Spinal cord (tissue), 10 donors: ENCODE results near the gene OGFOD2. TPM values are rescaled to one million over a fixed set of nuclear protein-coding genes. Genes with fewer than 3 reads are reported as not detected.

ENCODE experiments used
- DNase-seq, 6 donors: peaks; one replicate each; pipeline versions ENCODE4 v3.0.0 to v3.0.0-alpha.2; 2013 to 2015; ENCODE audit warnings: low spot score in 6 of 6, low read depth in 4 of 6
- H3K27ac ChIP-seq: one replicate; pipeline ENCODE4 v1.5.1; 2013; ENCODE audit warnings: low read depth, low read length, control low read depth
- H3K27me3 ChIP-seq: one replicate; pipeline ENCODE4 v1.6.1; 2013; ENCODE audit warnings: low read length; ENCODE audit not compliant: control insufficient read depth, insufficient read depth
- H3K36me3 ChIP-seq: one replicate; pipeline ENCODE4 v1.6.1; 2013; ENCODE audit warnings: low read length; ENCODE audit not compliant: control insufficient read depth, insufficient read depth
- H3K4me1 ChIP-seq: one replicate; pipeline ENCODE4 v1.6.1; 2013; ENCODE audit warnings: low read length; ENCODE audit not compliant: control insufficient read depth, insufficient read depth
- H3K4me3 ChIP-seq: one replicate; pipeline ENCODE4 v1.5.1; 2013; ENCODE audit warnings: low read depth, low read length, control low read depth
- H3K9me3 ChIP-seq: one replicate; pipeline ENCODE4 v1.6.1; 2013; ENCODE audit warnings: low read length; ENCODE audit not compliant: control insufficient read depth, insufficient read depth
- WGBS: methylation state at CpG from one replicate; pipeline ENCODE4 v1.1.5; 2013; ENCODE audit warnings: missing lambda C conversion rate; ENCODE audit not compliant: insufficient coverage; 5-methylcytosine and 5-hydroxymethylcytosine counted together
- polyA plus RNA-seq, 2 donors: library from polyadenylated mRNA; unstranded; fragments of 120-200 nt; gene quantifications; one replicate each; pipeline ENCODE4 v1.2.1, GENCODE V29; 2013; ENCODE audit not compliant: insufficient read length in 2 of 2
- total RNA-seq, 2 donors: library from RNA; depleted of rRNA in 1 of 2; stranded (reverse); fragments of 120-200 nt in 1 of 2; fragments of >200 nt in 1 of 2; gene quantifications; one replicate each; pipeline versions ENCODE4 v1.2.3 to v1.2.4, GENCODE V29; 2013 to 2014
- donor health status: healthy.

The OGFOD2 gene
- total and polyA plus RNA-seq, 4 donors: 6.5 to 19.1 (median 10.5) TPM

DNA sequence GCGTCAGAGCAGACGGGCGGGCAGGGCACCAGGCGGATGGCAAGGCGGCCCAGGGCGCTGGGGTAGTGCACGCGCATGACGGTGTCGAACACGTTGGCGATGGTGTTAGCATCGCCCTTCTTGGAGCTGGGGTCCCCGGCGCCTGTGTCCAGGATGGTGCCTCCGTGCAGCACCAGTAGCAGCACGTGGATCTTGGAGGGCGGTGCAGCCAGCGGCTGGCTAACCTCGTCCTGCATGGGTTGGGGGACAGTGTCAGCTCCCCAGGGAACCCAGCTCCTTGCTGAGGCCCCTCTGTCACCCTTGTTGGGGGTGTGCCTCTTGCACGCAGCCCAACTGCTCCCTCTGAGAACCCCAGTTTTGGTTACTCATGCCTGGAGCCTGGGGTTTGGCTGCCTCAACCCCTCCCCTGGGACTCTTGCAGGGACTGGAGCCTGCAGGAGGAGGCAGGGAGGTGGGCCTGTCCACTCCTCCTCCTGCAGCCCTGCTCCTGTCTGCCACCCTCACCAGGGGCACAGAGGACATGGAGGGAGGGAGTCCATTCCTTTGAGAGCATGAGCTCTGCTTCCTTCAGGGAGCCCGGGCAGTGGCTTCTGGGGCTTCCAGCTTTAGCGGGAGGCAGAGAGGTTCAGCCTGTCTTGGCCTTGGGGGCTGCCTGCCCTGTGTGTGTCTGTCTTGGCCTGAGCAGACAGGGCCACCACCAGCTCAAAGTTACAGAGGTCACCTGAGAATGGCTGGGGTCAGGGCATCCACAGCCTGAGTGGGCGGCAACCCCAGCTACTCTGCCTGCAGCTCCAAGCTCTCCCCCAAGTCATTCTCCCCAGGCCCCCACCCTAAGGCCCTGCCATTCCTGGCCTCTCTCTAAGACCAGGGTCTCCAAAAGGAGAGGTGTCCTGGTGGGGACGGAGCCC lies 22.6 kb downstream of the OGFOD2 start:
- DNase-seq: no peak
- no peak overlapping the region for H3K27ac ChIP-seq
- no peaks in the 10 kb centered on the region for H3K27me3 ChIP-seq
- 93% methylated on average over 25 of the region's 25 CpGs for WGBS
- no peaks in the 10 kb centered on the region for H3K9me3 ChIP-seq
- H3K36me3 ChIP-seq: peaks cover 74% of the 10 kb centered on the region
- no peak overlapping the region for H3K4me3 ChIP-seq
- peaks cover 5% of the 10 kb centered on the region for H3K4me1 ChIP-seq

DNA sequence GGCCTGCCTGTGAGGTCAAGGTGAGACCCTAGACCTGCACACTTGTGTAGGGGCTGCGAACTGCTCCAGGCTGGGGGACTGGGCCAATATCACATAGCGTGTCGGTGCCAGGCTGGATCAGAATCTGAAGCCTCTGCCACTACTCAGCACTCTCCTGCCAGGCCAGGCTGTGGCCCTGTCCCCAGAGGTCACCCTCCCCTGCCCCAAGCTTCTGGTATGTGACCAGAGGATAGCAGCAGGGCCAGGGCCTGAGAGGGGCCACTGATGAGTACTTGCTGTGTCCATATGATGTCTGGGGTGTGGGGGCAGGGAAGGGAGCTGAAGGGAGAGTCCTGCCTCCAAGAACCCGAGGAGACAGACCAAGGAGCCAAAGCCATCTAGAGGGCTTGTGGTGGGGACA lies 23.3 kb downstream of the OGFOD2 start:
- Histone ChIP-seq H3K27ac (no peak overlapping the region), H3K4me1 (peaks cover 5% of the 10 kb centered on the region), H3K9me3 (no peaks in the 10 kb centered on the region), H3K4me3 (no peak overlapping the region), H3K27me3 (no peaks in the 10 kb centered on the region), H3K36me3 (peaks cover 77% of the 10 kb centered on the region)
- DNase-seq: no peak
- 86% methylated on average over 4 of the region's 4 CpGs for WGBS

DNA sequence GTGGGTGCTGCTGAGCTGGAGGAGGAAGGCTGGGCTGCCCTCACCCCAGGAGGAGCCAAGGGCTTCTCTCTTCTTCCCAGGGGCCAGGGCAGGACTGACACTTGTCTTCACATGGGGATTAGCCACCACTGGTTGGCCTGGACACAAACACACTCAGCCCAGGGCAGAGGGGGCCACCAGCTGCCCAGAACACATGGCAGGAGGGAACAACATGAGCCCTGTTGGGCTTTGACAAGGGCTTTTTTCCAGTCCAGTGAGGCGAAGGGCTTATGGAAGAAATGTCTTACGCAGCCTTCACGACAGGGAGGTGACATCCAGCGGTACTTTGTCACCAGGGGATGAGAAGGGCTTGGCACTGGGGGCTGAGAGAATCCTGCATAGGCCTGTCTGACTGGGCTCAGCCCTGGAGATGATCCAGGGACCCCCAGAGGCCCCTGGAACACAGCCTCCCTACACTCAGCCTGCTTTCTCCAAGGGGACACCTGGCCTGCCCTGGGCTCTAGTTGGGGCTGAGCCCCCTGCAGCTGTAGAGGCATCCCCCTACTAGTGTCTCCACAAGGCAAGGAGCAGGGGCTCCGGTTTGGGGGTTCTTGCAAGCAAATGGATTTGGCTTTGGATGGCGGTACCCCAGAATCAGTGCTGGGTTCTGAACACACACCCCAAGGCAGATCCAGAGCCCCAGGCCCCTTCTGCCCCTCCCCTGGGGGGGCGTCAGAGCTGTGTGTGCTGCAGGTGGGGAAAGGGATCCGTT lies 24.3 kb downstream of the OGFOD2 start:
- Histone ChIP-seq H3K27me3 (no peaks in the 10 kb centered on the region), H3K27ac (no peak overlapping the region), H3K36me3 (peaks cover 81% of the 10 kb centered on the region), H3K4me3 (no peak overlapping the region), H3K9me3 (no peaks in the 10 kb centered on the region), H3K4me1 (peaks cover 5% of the 10 kb centered on the region)
- 82% methylated on average over 6 of the region's 8 CpGs for WGBS
- DNase-seq: no peak

DNA sequence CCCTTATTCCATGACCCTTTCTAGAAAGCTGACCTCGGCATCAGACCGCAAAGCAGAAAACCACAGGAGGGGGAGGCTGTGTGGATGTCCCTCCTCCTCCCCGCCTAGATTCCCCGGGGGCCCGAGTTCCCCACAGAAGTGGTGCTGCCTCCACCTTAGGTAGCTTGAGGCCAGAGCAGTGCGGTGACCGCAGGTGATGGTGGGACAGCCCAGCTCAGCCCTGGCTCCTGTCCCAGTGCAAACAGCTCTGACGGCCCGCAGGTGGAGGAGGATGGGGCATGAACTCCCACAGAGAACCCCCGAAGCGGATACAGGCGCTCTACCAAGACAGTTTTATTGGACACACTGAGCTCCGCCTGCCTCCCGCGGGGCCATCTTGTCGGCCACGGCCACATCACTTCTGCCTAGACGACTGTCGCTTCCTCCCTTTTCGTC lies 25.0 kb downstream of the OGFOD2 start:
- DNase-seq: no peak
- Histone ChIP-seq H3K4me3 (no peak overlapping the region), H3K36me3 (peaks cover 81% of the 10 kb centered on the region), H3K9me3 (no peaks in the 10 kb centered on the region), H3K27ac (no peak overlapping the region), H3K27me3 (no peaks in the 10 kb centered on the region), H3K4me1 (peaks cover 5% of the 10 kb centered on the region)
- 63% methylated on average over 16 of the region's 20 CpGs for WGBS

DNA sequence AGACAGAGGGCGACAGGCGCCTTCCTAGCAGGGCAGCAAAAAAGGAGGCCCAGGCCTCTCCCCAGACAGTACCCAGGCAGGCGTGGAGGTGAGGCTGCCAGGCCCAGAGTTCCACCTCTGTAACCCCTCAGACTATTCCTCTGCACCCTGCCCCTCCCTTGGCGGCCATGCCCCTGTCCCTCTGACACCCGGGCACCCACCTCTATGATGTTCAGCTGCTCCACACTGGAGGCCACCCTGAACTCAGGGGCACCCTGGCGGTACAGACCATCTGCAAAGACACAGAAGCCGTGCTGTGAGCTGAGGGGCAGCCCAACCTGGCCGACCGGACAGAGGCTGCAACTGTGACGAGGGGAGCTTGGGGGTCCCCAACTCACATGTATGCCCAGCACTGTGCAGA lies 25.5 kb downstream of the OGFOD2 start:
- Histone ChIP-seq H3K36me3 (peaks cover 81% of the 10 kb centered on the region), H3K27me3 (no peaks in the 10 kb centered on the region), H3K4me3 (no peak overlapping the region), H3K4me1 (peaks cover 5% of the 10 kb centered on the region), H3K9me3 (no peaks in the 10 kb centered on the region), H3K27ac (no peak overlapping the region)
- DNase-seq: no peak
- WGBS: 92% methylated on average over 10 of the region's 10 CpGs

DNA sequence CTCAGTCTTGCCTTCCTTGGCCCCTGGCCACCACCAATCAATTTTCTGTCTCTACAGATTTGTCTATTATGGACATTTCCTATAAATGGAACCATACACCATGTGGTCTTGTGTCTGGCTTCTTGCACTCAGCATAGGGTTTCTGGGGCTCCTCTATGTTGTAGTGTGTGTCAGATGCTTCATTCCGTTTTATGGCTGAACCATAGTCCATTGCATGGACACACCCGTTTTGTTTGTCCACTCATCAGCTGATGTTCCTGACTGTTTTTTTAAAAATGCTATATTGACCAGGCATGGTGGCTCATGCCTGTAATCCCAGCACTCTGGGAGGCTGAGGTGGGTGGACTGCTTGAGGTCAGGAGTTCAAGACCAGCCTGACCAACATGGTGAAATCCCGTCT lies 26.4 kb downstream of the OGFOD2 start:
- H3K4me3 ChIP-seq: no peak overlapping the region
- no peaks in the 10 kb centered on the region for H3K27me3 ChIP-seq
- H3K27ac ChIP-seq: no peak overlapping the region
- no CpG with 5 or more reads among the region's 3 CpGs for WGBS
- no peak for DNase-seq
- H3K9me3 ChIP-seq: no peaks in the 10 kb centered on the region
- H3K36me3 ChIP-seq: peaks cover 72% of the 10 kb centered on the region
- H3K4me1 ChIP-seq: peaks cover 5% of the 10 kb centered on the region

DNA sequence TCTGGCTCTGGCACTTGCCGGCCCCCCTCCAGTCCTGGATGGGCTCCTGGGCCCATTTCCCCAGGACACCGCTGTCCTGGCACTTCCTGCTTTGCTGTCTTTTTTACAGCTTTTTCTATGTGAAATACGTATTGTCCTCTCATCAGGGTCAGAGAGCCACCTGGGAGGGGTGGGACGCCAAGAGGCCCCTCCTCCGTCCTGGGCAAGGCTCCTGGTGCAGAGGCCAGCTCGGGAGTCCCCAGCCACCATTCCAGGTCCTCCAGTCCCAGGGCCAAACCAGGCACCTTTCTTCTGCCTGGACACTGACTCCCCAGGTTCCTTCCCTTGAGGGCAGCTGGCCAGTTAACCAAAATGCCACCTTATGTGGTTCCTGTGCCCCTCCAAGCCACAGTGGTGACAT lies 28.2 kb downstream of the OGFOD2 start:
- DNase-seq: no peak
- Histone ChIP-seq H3K4me3 (no peak overlapping the region), H3K27me3 (no peaks in the 10 kb centered on the region), H3K9me3 (no peaks in the 10 kb centered on the region), H3K36me3 (peaks cover 64% of the 10 kb centered on the region), H3K27ac (no peak overlapping the region), H3K4me1 (peaks cover 5% of the 10 kb centered on the region)
- WGBS: 61% methylated on average over 6 of the region's 6 CpGs

DNA sequence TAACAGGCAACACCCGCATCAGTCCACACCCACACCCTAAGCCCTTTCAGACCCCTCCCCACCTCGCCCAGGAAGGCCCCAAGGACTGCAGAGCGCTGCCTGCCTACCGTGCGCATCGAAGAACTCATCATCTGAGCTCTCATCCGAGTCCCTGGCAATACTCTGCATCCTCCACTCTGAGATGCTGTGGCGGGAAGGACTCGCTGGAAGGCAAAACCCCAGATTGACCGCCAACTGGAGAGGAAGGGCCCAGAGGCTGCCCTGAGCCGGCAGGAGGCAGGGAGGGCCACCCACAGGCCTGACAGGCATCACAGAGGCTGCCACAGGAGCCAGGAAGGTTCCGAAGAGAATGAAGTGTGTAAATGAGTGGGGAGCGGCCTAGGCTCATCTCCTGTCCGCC lies 29.2 kb downstream of the OGFOD2 start:
- no peak for DNase-seq
- 89% methylated on average over 13 of the region's 14 CpGs for WGBS
- Histone ChIP-seq H3K9me3 (no peaks in the 10 kb centered on the region), H3K27me3 (no peaks in the 10 kb centered on the region), H3K36me3 (peaks cover 61% of the 10 kb centered on the region), H3K4me1 (peaks cover 4% of the 10 kb centered on the region), H3K4me3 (no peak overlapping the region), H3K27ac (no peak overlapping the region)

DNA sequence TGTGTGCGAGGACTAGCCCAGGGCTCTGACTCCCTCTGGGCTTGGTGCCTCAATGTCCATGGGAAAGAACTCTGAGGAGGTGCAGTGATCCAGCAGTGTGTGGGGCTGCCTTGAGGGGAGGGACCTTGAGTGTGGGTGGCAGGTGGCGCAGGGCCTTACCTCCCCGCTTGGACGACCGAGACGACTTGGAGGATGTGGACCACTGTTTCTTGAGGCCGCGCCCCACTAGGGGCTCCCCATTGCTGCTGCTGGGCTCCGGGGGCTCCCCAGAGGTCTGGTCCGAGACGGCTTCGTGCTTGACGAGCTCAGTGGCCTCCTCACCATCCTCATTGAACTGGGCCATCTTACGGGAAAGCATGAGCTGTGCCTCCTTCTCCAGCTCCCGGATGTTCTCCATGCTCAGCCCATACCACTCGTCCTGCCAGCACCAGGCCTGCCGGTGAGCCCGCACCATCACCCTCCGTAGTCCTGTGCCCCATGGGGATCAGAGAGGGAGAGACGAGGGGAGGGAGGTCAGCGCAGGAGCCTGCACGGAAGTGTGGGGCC lies 30.1 kb downstream of the OGFOD2 start:
- Histone ChIP-seq H3K27me3 (no peaks in the 10 kb centered on the region), H3K36me3 (peaks cover 61% of the 10 kb centered on the region), H3K27ac (no peak overlapping the region), H3K9me3 (no peaks in the 10 kb centered on the region), H3K4me1 (no peaks in the 10 kb centered on the region), H3K4me3 (no peak overlapping the region)
- no peak for DNase-seq
- WGBS: 97% methylated on average over 15 of the region's 22 CpGs
